ENCODE measurements around the gene MAP3K10. TPM values are rescaled to one million over a fixed set of nuclear protein-coding genes. Genes with fewer than 3 reads are reported as not detected.

The MAP3K10 gene
- total and polyA plus RNA-seq, 3 donors from 2014 or later, result 23.1 to 35.0 (median 23.8) TPM

DNA sequence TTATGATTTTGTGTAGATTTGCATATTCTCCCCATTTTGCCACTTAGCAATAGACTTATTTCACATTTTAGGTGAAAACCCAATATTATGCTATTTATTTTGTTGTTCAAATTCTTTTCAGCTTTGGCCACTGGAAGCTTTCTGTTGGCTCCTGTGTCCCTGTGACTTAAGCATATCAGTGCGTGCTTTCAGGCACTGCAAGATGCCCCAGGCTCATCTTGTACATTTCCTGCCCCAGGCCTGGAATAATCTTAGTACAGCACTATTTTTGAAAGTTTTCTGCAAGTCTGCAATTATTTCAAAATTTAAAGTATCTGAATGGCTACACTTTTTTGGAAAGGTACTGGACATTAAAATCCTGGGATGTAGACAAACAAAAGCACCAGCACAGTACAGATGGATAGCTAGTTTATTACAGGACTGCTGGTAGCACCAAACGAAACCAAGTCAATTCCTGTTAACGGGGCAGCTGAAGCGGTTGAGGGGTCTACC, 38.7 kb downstream of the MAP3K10 start:
- 70 to 71% methylated on average over 4 of the region's 4 CpGs for WGBS, 2 donors
- Histone ChIP-seq H3K27me3 (no peaks in the 10 kb centered on the region), H3K36me3 (ENCODE audit: low read depth, missing control alignments) (no peaks in the 10 kb centered on the region), H3K9me3 (no peaks in the 10 kb centered on the region), H3K27ac (no peak overlapping the region), H3K4me1 (peaks cover 18% of the 10 kb centered on the region), H3K4me3 (no peak overlapping the region)
- no peak for DNase-seq
- intact Hi-C loops (cut with DNase I; ENCODE audit: low total_unique reads), result no loop called here
- TF ChIP-seq POLR2A (IDR thresholded peaks at IDR 0.05), result no peak
- TF ChIP-seq, protein P1, sequence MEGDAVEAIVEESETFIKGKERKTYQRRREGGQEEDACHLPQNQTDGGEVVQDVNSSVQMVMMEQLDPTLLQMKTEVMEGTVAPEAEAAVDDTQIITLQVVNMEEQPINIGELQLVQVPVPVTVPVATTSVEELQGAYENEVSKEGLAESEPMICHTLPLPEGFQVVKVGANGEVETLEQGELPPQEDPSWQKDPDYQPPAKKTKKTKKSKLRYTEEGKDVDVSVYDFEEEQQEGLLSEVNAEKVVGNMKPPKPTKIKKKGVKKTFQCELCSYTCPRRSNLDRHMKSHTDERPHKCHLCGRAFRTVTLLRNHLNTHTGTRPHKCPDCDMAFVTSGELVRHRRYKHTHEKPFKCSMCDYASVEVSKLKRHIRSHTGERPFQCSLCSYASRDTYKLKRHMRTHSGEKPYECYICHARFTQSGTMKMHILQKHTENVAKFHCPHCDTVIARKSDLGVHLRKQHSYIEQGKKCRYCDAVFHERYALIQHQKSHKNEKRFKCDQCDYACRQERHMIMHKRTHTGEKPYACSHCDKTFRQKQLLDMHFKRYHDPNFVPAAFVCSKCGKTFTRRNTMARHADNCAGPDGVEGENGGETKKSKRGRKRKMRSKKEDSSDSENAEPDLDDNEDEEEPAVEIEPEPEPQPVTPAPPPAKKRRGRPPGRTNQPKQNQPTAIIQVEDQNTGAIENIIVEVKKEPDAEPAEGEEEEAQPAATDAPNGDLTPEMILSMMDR (IDR thresholded peaks at IDR 0.05), result no peak

DNA sequence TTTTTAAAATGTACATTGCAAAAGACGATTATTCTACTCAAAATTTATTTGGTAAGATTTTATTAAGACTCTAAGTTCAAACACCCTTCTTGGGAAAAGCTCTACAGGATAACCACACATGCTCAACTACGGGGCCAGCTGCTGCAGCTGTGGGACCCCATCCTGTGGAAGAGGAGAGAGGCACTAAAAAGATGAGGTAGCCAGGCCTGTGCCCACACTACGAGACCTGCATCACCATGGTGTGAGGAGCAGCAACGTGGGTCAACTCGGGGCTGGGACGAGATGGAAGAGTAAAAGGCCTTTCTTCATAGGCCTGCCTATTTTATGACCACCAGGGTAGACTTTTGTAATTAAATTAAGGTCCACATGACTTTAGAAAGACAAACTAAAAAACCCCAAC, 39.8 kb downstream of the MAP3K10 start:
- 89 to 92% methylated on average over 6 of the region's 6 CpGs for WGBS, 2 donors
- H3K27ac ChIP-seq, result no peak overlapping the region
- no peaks in the 10 kb centered on the region for H3K9me3 ChIP-seq

DNA sequence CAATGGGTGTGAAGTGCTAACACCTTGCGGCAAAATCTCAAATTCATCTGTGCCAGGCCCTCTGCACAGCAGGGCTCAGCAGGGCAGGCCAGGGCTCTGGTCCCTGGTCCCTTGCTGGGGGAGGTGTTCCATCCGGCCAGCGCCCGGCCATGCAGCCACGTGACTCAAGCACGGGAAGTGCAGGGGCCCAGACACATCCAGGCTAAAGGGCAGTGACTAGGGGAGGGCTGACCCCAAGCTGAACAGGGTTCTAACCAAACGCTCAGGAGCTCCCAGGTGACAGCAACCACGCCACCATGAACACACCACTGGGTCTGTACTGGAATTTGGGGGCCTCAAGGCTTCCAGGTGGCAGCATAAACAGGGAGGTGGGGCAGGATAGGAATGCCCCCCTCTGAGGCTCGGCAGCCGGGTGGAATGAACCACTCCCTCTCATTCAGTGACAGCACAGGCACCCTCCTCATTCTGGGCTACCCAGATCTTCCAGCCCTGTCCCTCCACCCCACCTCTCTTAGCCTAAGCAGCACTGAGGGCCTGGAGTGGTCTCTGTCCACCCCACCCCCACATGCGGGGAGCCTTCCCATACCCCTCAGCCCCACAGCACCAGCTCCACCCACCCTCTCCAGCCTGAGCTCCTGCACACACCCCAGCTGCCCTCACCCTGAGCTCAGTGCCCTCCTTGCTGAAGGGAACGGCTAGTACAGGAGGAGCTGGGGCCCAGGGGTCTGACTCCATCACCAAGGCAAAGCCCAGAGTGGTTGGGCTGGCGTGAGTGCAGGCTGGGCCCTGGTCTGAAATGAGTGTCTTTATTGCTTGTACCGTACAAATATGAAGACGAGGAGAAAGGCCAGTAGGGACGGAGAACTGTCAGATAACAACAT, 40.6 kb downstream of the MAP3K10 start:
- H3K4me1 ChIP-seq, result peaks cover 8% of the 10 kb centered on the region
- no peaks in the 10 kb centered on the region for H3K27me3 ChIP-seq
- intact Hi-C loops (cut with DNase I; ENCODE audit: low total_unique reads), result no loop called here
- WGBS, 2 donors, result 66% methylated on average over 14 to 16 of the region's 16 CpGs
- H3K27ac ChIP-seq, result no peak overlapping the region
- TF ChIP-seq, protein P1 (IDR thresholded peaks at IDR 0.05), result no peak
- no peak for TF ChIP-seq POLR2A (IDR thresholded peaks at IDR 0.05)
- H3K4me3 ChIP-seq, result no peak overlapping the region
- DNase-seq, result no peak
- no peaks in the 10 kb centered on the region for H3K9me3 ChIP-seq
- no peaks in the 10 kb centered on the region for H3K36me3 ChIP-seq (ENCODE audit: low read depth, missing control alignments)

More for the DNA sequence above, 39.8 kb downstream of the MAP3K10 start:
- no peaks in the 10 kb centered on the region for H3K27me3 ChIP-seq
- peaks cover 15% of the 10 kb centered on the region for H3K4me1 ChIP-seq
- intact Hi-C loops (cut with DNase I; ENCODE audit: low total_unique reads), result no loop called here
- DNase-seq, result no peak
- H3K36me3 ChIP-seq (ENCODE audit: low read depth, missing control alignments), result no peaks in the 10 kb centered on the region
- H3K4me3 ChIP-seq, result no peak overlapping the region
- TF ChIP-seq, protein P1 (IDR thresholded peaks at IDR 0.05), result no peak
- TF ChIP-seq POLR2A (IDR thresholded peaks at IDR 0.05), result no peak

DNA sequence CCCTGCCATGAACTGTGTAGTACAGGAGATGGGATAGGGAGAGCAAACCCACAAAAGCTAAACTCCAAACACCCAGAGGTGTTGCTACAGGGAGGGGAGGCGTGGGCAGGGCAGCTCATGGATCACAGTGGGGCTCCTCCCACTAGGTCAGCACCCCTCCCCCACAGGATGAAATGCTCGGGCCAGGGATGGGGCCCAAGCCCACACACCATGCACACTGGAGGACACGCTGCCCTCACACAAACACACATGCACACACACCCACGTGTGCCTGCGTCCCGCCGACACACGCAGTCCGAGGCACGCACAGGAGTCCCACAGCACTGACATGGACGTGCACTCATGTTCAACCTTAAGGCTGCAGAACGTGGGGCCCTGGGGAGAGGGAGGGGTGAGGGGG, 41.3 kb downstream of the MAP3K10 start:
- no peak overlapping the region for H3K4me3 ChIP-seq
- no peak for DNase-seq
- no peaks in the 10 kb centered on the region for H3K36me3 ChIP-seq (ENCODE audit: low read depth, missing control alignments)
- 43 to 73% methylated on average over 1 to 10 of the region's 12 CpGs for WGBS, 2 donors
- H3K4me1 ChIP-seq, result peaks cover 8% of the 10 kb centered on the region
- no peak overlapping the region for H3K27ac ChIP-seq
- no peaks in the 10 kb centered on the region for H3K27me3 ChIP-seq
- no peak for TF ChIP-seq POLR2A (IDR thresholded peaks at IDR 0.05)
- TF ChIP-seq, protein P1 (IDR thresholded peaks at IDR 0.05), result no peak
- H3K9me3 ChIP-seq, result no peaks in the 10 kb centered on the region
- intact Hi-C loops (cut with DNase I; ENCODE audit: low total_unique reads), result no loop called here

Measured in testis (tissue), 3 donors.